OCI-LY3 (cell line): ENCODE data around the gene MMP23B.

Experiments used
- EZH2phosphoT487 ChIP-seq: fragments of 200-600 bp; shearing (Covaris generic); IDR thresholded peaks from 2 replicates; pipeline ENCODE4 v1.6.1; 2018; ENCODE audit warnings: antibody characterized with exemption, mixed run types, low read depth
- TF ChIP-seq, protein P1 (sequence below): fragments of 200-600, 300-600 bp; sonication (generic); IDR thresholded peaks from 2 replicates; pipeline ENCODE4 v1.5.1; 2014; ENCODE audit warnings: antibody characterized with exemption, low read length, low read depth

DNA sequence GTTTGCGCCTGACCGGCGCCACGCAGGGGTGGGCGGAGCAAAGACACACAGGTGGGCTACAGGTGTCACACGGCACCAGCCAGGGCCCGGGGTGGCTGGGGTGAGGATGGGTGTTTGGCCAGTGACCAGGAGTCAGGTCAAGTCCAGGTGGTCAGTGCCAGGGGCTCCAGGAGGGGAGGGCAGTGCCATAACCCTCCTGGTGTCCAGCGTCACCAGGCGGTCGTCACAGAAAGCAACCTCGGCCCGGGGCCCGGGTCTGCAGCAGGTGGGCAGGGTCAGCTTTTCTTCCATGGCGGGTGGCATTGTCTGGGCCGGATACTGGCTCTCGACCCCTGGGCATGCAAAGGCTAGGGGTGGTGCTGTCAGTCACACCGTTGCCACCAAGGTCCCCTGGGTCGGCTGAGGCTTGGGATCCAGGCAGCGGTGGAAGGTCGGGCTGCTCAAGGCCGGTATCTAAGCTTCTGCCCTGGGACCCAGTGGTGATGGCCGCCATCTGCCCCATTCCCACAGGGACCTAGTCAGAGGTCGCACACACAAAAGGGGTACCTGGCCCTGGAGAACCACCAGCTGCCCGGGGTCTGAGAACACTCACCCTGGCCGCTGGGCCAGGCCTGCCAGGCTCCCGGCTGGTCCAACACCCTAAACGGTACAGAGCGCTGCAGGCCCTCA, 33.8 kb upstream of the MMP23B start:
- TF ChIP-seq, protein P1, sequence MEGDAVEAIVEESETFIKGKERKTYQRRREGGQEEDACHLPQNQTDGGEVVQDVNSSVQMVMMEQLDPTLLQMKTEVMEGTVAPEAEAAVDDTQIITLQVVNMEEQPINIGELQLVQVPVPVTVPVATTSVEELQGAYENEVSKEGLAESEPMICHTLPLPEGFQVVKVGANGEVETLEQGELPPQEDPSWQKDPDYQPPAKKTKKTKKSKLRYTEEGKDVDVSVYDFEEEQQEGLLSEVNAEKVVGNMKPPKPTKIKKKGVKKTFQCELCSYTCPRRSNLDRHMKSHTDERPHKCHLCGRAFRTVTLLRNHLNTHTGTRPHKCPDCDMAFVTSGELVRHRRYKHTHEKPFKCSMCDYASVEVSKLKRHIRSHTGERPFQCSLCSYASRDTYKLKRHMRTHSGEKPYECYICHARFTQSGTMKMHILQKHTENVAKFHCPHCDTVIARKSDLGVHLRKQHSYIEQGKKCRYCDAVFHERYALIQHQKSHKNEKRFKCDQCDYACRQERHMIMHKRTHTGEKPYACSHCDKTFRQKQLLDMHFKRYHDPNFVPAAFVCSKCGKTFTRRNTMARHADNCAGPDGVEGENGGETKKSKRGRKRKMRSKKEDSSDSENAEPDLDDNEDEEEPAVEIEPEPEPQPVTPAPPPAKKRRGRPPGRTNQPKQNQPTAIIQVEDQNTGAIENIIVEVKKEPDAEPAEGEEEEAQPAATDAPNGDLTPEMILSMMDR, result no peak
- no peak for TF ChIP-seq EZH2phosphoT487
